HEK293 (cell line): ENCODE results near the gene CCM2L.

Source experiments
- AEBP2 ChIP-seq: fragments of 450-650 bp; formaldehyde crosslinking; IDR thresholded peaks from 2 replicates; pipeline ENCODE4 v1.5.1; 2016; ENCODE audit warnings: missing biosample characterization, missing genetic modification characterization, borderline replicate concordance
- ATF2 ChIP-seq: fragments of 450-650 bp; formaldehyde crosslinking; IDR thresholded peaks from 2 replicates; pipeline ENCODE4 v1.5.1; 2016; ENCODE audit warnings: missing biosample characterization, missing genetic modification characterization, low read depth
- CTCF ChIP-seq: fragments of 450-650 bp; formaldehyde crosslinking; IDR thresholded peaks from 2 replicates; pipeline ENCODE4 v1.5.1; 2016; ENCODE audit warnings: missing biosample characterization, missing genetic modification characterization
- KLF8 ChIP-seq: fragments of 450-650 bp; formaldehyde crosslinking; IDR thresholded peaks from 2 replicates; pipeline ENCODE4 v1.5.1; 2016; ENCODE audit warnings: missing biosample characterization, missing genetic modification characterization
- TCF7L2 ChIP-seq: IDR thresholded peaks from 2 replicates; pipeline ENCODE4 v1.6.1; 2011; ENCODE audit warnings: low read depth, mild to moderate bottlenecking, inconsistent platforms, low read length, moderate library complexity, borderline replicate concordance
- ZEB2 ChIP-seq: fragments of 450-650 bp; formaldehyde crosslinking; IDR thresholded peaks from 2 replicates; pipeline ENCODE4 v1.5.1; 2016; ENCODE audit warnings: missing biosample characterization, missing genetic modification characterization
- ZNF114 ChIP-seq: fragments of 450-650 bp; formaldehyde crosslinking; IDR thresholded peaks from 2 replicates; pipeline ENCODE4 v1.5.0; 2017; ENCODE audit warnings: missing biosample characterization, missing genetic modification characterization
- ZNF138 ChIP-seq: fragments of 450-650 bp; formaldehyde crosslinking; IDR thresholded peaks from 2 replicates; pipeline ENCODE4 v1.5.1; 2016; ENCODE audit warnings: missing biosample characterization, missing genetic modification characterization, borderline replicate concordance
- ZNF175 ChIP-seq: fragments of 450-650 bp; formaldehyde crosslinking; IDR thresholded peaks from 2 replicates; pipeline ENCODE4 v1.5.1; 2016; ENCODE audit warnings: missing biosample characterization, missing genetic modification characterization
- ZNF274 ChIP-seq, 2 experiments: fragments of 200-500 bp in 1 of 2; fragments of 450-650 bp in 1 of 2; sonication (Bioruptor generic) in 1 of 2; formaldehyde crosslinking in 1 of 2; IDR thresholded peaks; 2 replicates each; pipeline versions ENCODE4 v1.5.1 to v1.6.1; 2014 to 2016; ENCODE audit warnings: borderline replicate concordance in 1 of 2, inconsistent platforms in 1 of 2, low read length in 1 of 2, missing biosample characterization in 1 of 2, missing genetic modification characterization in 1 of 2
- ZNF776 ChIP-seq: fragments of 450-650 bp; formaldehyde crosslinking; IDR thresholded peaks from 2 replicates; pipeline ENCODE4 v1.5.0; 2017; ENCODE audit warnings: missing biosample characterization, missing genetic modification characterization, borderline replicate concordance
- ZNF785 ChIP-seq: fragments of 450-650 bp; formaldehyde crosslinking; IDR thresholded peaks from 2 replicates; pipeline ENCODE4 v1.5.1; 2016; ENCODE audit warnings: missing biosample characterization, missing genetic modification characterization

- TF ChIP-seq ZNF785 (tag by site-specific recombination) (no peak), ZNF274 (IDR thresholded peaks at IDR 0.05; ENCODE audit: low read length) (no peak), ZNF274 (tag by site-specific recombination; IDR thresholded peaks at IDR 0.05; ENCODE audit: borderline replicate concordance) (no peak), ZNF138 (tag by site-specific recombination) (no peak), CTCF (no peak), ZNF776 (tag by site-specific recombination) (no peak), KLF8 (tag by site-specific recombination) (no peak), ZNF175 (tag by site-specific recombination) (no peak), ATF2 (tag by site-specific recombination) (no peak), ZNF114 (tag by site-specific recombination) (no peak), ZEB2 (tag by site-specific recombination) (no peak), TCF7L2 (no peak), AEBP2 (tag by site-specific recombination) (no peak)
Observed at GRCh38 chr20:31974296-31974695, 35.9 kb upstream of the CCM2L start.
